Lung (tissue), 12 donors: ENCODE results near the gene PHEX. TPM values are rescaled to one million over a fixed set of nuclear protein-coding genes. Genes with fewer than 3 reads are reported as not detected.

Experiments used
- ATAC-seq: fragments of 200-7000 bp; cut with Tn5 transposase; one replicate; pipeline ENCODE4 v1.9.1; 2020; ENCODE audit warnings: moderate number of reproducible peaks; ENCODE audit not compliant: insufficient read depth, low FRiP score
- DNase-seq, 3 donors: peaks; one replicate each; pipeline ENCODE4 v3.0.0-alpha.2; 2013 to 2017
- H3K27ac ChIP-seq, 2 donors: one replicate each; pipeline ENCODE4 v1.5.1; 2013; ENCODE audit warnings: mild to moderate bottlenecking in 2 of 2, moderate library complexity in 2 of 2, control low read depth in 1 of 2, inconsistent platforms in 1 of 2, low read depth in 1 of 2, low read length in 1 of 2
- H3K27me3 ChIP-seq, 3 donors: one replicate each; pipeline ENCODE4 v1.5.1; 2013; ENCODE audit warnings: low read length in 2 of 3; ENCODE audit not compliant: control insufficient read depth in 3 of 3, insufficient read depth in 3 of 3
- H3K36me3 ChIP-seq, 4 donors: one replicate each; pipeline ENCODE4 v1.5.1; 2013; ENCODE audit warnings: low read length in 4 of 4, mild to moderate bottlenecking in 1 of 4, moderate library complexity in 1 of 4; ENCODE audit not compliant: control insufficient read depth in 4 of 4, insufficient read depth in 4 of 4
- H3K4me1 ChIP-seq, 5 donors: one replicate each; pipeline ENCODE4 v1.5.1; 2013; ENCODE audit warnings: low read length in 5 of 5, mild to moderate bottlenecking in 2 of 5, moderate library complexity in 1 of 5; ENCODE audit not compliant: control insufficient read depth in 5 of 5, insufficient read depth in 5 of 5
- H3K4me3 ChIP-seq: one replicate; pipeline ENCODE4 v1.5.1; 2013; ENCODE audit warnings: mild to moderate bottlenecking, control low read depth, moderate library complexity
- H3K9ac ChIP-seq, 2 donors: one replicate each; pipeline ENCODE4 v1.5.1; 2013; ENCODE audit warnings: low read length in 2 of 2, control low read depth in 1 of 2; ENCODE audit not compliant: insufficient read depth in 1 of 2
- H3K9me3 ChIP-seq, 4 donors: one replicate each; pipeline ENCODE4 v1.5.1; 2013; ENCODE audit warnings: low read length in 3 of 4, mild to moderate bottlenecking in 1 of 4, moderate library complexity in 1 of 4; ENCODE audit not compliant: control insufficient read depth in 4 of 4, insufficient read depth in 3 of 4
- CTCF ChIP-seq: IDR thresholded peaks from 2 replicates; pipeline ENCODE4 v1.5.1; 2012; ENCODE audit warnings: mild to moderate bottlenecking; ENCODE audit errors: control extremely low read depth, extremely low read depth
- WGBS, 2 donors: extraction: QIAGEN DNeasy Blood & Tissue Kit; methylation state at CpG; one replicate each; pipeline ENCODE4 v1.1.7; 2013; 5-methylcytosine and 5-hydroxymethylcytosine counted together
- polyA plus RNA-seq, 2 donors: library from polyadenylated mRNA; stranded (reverse); fragments of 200-250 nt; gene quantifications; one replicate each; pipeline ENCODE4 v1.2.1, GENCODE V29; 2013
- total RNA-seq, 2 donors: library from RNA; depleted of rRNA in 1 of 2; stranded (reverse); fragments of >200 nt in 1 of 2; gene quantifications; one replicate each; pipeline ENCODE4 v1.2.1, GENCODE V29; 2014 to 2021
- donor health status: control.
- donor health status: control.
- donor health status: Bipolar disorder and iron deficiency.
- donor health status: healthy.
- donor health status: DM: yes; HTN: yes; CAD: no.

PHEX gene
- total and polyA plus RNA-seq, 4 donors: 0.59 to 15.4 (median 3.8) TPM

- Histone ChIP-seq H3K4me3 (no peak overlapping the region), H3K27ac (peak overlapping the region; percentile 40 to 45), H3K9me3 (no peaks in the 10 kb centered on the region), H3K36me3 (no peaks in the 10 kb centered on the region), H3K9ac (no peak overlapping the region), H3K27me3 (peaks cover 0 to 5% (median 3%) of the 10 kb centered on the region in 3 donors), H3K4me1 (peaks cover 0 to 16% (median 0%) of the 10 kb centered on the region in 5 donors)
- no peak for TF ChIP-seq CTCF
- ATAC-seq (no peak), DNase-seq (peak; percentile 49 to 92 (median 88))
- WGBS, 2 donors: 43 to 51% methylated on average over 3 to 4 of the region's 4 CpGs
Measured at GRCh38 chrX:22135171-22135711, 103.1 kb downstream of the PHEX start.

GRCh38 chrX:22135994-22136684, 104.0 kb downstream of the PHEX start:
- ATAC-seq: peak; percentile 45

GRCh38 chrX:22136711-22137110, 104.6 kb downstream of the PHEX start:
- Histone ChIP-seq H3K4me3 (no peak overlapping the region), H3K27ac (peak overlapping the region in 1 of 2 donors; percentile 1), H3K9ac (no peak overlapping the region), H3K36me3 (no peaks in the 10 kb centered on the region), H3K9me3 (no peaks in the 10 kb centered on the region), H3K27me3 (peaks cover 0 to 5% (median 0%) of the 10 kb centered on the region in 3 donors), H3K4me1 (peaks cover 0 to 16% (median 0%) of the 10 kb centered on the region in 5 donors)
- ATAC-seq (no peak), DNase-seq (no peak)
- WGBS, 2 donors: 62 to 81% methylated on average over 5 of the region's 5 CpGs
- no peak for TF ChIP-seq CTCF

More at GRCh38 chrX:22135994-22136684, 104.0 kb downstream of the PHEX start:
- WGBS, 2 donors: 24 to 27% methylated on average over 11 of the region's 11 CpGs
- Histone ChIP-seq H3K9ac (no peak overlapping the region), H3K27ac (peak overlapping the region in 1 of 2 donors; percentile 1), H3K27me3 (peaks cover 0 to 5% (median 0%) of the 10 kb centered on the region in 3 donors), H3K9me3 (no peaks in the 10 kb centered on the region), H3K4me3 (no peak overlapping the region), H3K4me1 (peaks cover 0 to 16% (median 0%) of the 10 kb centered on the region in 5 donors), H3K36me3 (no peaks in the 10 kb centered on the region)
- DNase-seq: peak; percentile 29 to 84 (median 84)
- TF ChIP-seq CTCF: peak; percentile 38
